GM21737 (cell line): ENCODE results near the gene MRPL27.

ENCODE experiments used
- ATAC-seq: cut with Tn5 transposase; IDR thresholded peaks from one replicate; pipeline ENCODE4 v1.9.1; 2021; ENCODE audit warnings: mild to moderate bottlenecking, moderate library complexity; ENCODE audit not compliant: unreplicated experiment

MRPL27 gene

GRCh38 chr17:50361561-50362480 is 11.2 kb downstream of the MRPL27 start:
- no peak for ATAC-seq

- ATAC-seq = no peak
Observed at GRCh38 chr17:50360486-50361115, 12.4 kb downstream of the MRPL27 start.

- ATAC-seq = no peak
Observed at GRCh38 chr17:50359998-50360461, 13.0 kb downstream of the MRPL27 start.

- ATAC-seq = no peak
Observed at GRCh38 chr17:50359005-50359699, 13.8 kb downstream of the MRPL27 start.

GRCh38 chr17:50358177-50358576 is 14.8 kb downstream of the MRPL27 start:
- no peak for ATAC-seq

GRCh38 chr17:50356892-50357510 is 16.0 kb downstream of the MRPL27 start:
- ATAC-seq = no peak

GRCh38 chr17:50356418-50356817 is 16.6 kb downstream of the MRPL27 start:
- no peak for ATAC-seq

- ATAC-seq = no peak
Observed at GRCh38 chr17:50355701-50356341, 17.2 kb downstream of the MRPL27 start.

- no peak for ATAC-seq
Observed at GRCh38 chr17:50355336-50355700, 17.7 kb downstream of the MRPL27 start.

GRCh38 chr17:50354776-50355175 is 18.2 kb downstream of the MRPL27 start:
- no peak for ATAC-seq

- ATAC-seq = no peak
Observed at GRCh38 chr17:50354198-50354597, 18.8 kb downstream of the MRPL27 start.

GRCh38 chr17:50353600-50354195 is 19.3 kb downstream of the MRPL27 start:
- no peak for ATAC-seq

GRCh38 chr17:50352693-50353599 is 20.0 kb downstream of the MRPL27 start:
- ATAC-seq = no peak

GRCh38 chr17:50352072-50352692 is 20.8 kb downstream of the MRPL27 start:
- no peak for ATAC-seq

GRCh38 chr17:50350733-50351132 is 22.3 kb downstream of the MRPL27 start:
- no peak for ATAC-seq

GRCh38 chr17:50349243-50349600 is 23.8 kb downstream of the MRPL27 start:
- ATAC-seq = no peak

- no peak for ATAC-seq
Observed at GRCh38 chr17:50348522-50349242, 24.3 kb downstream of the MRPL27 start.

GRCh38 chr17:50347894-50348291 is 25.1 kb downstream of the MRPL27 start:
- no peak for ATAC-seq
